ENCODE measurements around the gene MARK3. TPM values are rescaled to one million over a fixed set of nuclear protein-coding genes. Genes with fewer than 3 reads are reported as not detected.

Gene MARK3
- polyA plus RNA-seq, 1 donor (not counting 4 experiments of a cell fraction or from before 2014, with no cell fraction given) = 133 TPM

- FAIRE-seq (no peak), DNase-seq (ENCODE audit: low read depth, low spot score) (no peak)
- TF ChIP-seq, protein P1, sequence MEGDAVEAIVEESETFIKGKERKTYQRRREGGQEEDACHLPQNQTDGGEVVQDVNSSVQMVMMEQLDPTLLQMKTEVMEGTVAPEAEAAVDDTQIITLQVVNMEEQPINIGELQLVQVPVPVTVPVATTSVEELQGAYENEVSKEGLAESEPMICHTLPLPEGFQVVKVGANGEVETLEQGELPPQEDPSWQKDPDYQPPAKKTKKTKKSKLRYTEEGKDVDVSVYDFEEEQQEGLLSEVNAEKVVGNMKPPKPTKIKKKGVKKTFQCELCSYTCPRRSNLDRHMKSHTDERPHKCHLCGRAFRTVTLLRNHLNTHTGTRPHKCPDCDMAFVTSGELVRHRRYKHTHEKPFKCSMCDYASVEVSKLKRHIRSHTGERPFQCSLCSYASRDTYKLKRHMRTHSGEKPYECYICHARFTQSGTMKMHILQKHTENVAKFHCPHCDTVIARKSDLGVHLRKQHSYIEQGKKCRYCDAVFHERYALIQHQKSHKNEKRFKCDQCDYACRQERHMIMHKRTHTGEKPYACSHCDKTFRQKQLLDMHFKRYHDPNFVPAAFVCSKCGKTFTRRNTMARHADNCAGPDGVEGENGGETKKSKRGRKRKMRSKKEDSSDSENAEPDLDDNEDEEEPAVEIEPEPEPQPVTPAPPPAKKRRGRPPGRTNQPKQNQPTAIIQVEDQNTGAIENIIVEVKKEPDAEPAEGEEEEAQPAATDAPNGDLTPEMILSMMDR (optimal IDR thresholded peaks at IDR 0.05 in 1 of 3, IDR thresholded peaks at IDR 0.05 in 1 of 3, conservative IDR thresholded peaks at IDR 0.05 in 1 of 3; ENCODE audit: extremely low read depth in 1 of 3, insufficient read depth in 2 of 3, low read length in 3 of 3) = no peak
- no peak for TF ChIP-seq EZH2 (IDR thresholded peaks at IDR 0.05; ENCODE audit: low read length)
- no peak overlapping the region for H2AFZ ChIP-seq (ENCODE audit: control insufficient read depth, low read length)
- H4K20me1 ChIP-seq (ENCODE audit: control insufficient read depth, extremely low read depth, insufficient read depth, low read length) = no peaks in the 10 kb centered on the region
- dilution Hi-C loops (cut with MboI; ENCODE audit: extremely low pct_ligation_motif_present, low sequenced_read_pairs) = no loop called here
- H3K9ac ChIP-seq (ENCODE audit: control insufficient read depth, extremely low read depth, insufficient read depth, low read length) = no peak overlapping the region
- H3K27me3 ChIP-seq (ENCODE audit: control insufficient read depth, extremely low read depth, insufficient read depth, low read length) = no peaks in the 10 kb centered on the region
- no peak overlapping the region for H3K4me2 ChIP-seq (ENCODE audit: control insufficient read depth, extremely low read depth, insufficient read depth, low read depth, low read length)
- no peaks in the 10 kb centered on the region for H3K9me1 ChIP-seq (ENCODE audit: control insufficient read depth, extremely low read depth, insufficient read depth, low read length)
- H3K36me3 ChIP-seq (ENCODE audit: control insufficient read depth in 2 of 2, extremely low read depth in 1 of 2, insufficient read depth in 2 of 2, low read length in 2 of 2) = no peaks in the 10 kb centered on the region
- H3K4me3 ChIP-seq (ENCODE audit: control insufficient read depth in 2 of 3, extremely low read depth in 1 of 3, insufficient read depth in 2 of 3, low read depth in 1 of 3, low read length in 3 of 3) = no peak overlapping the region
- H3K27ac ChIP-seq (ENCODE audit: control insufficient read depth, insufficient read depth, low read length) = no peak overlapping the region
- peaks cover 13% of the 10 kb centered on the region for H3K4me1 ChIP-seq (ENCODE audit: control insufficient read depth, extremely low read depth, insufficient read depth, low read length)
- H3K79me2 ChIP-seq (ENCODE audit: control insufficient read depth, insufficient read depth, low read length) = no peaks in the 10 kb centered on the region
- H3K9me3 ChIP-seq (ENCODE audit: control insufficient read depth, low read depth, low read length) = no peaks in the 10 kb centered on the region
Observed at GRCh38 chr14:103377522-103378037, 7.6 kb upstream of the MARK3 start.

GRCh38 chr14:103378038-103378854 is 7.0 kb upstream of the MARK3 start:
- H3K9ac ChIP-seq (ENCODE audit: control insufficient read depth, extremely low read depth, insufficient read depth, low read length) = no peak overlapping the region
- no peaks in the 10 kb centered on the region for H3K27me3 ChIP-seq (ENCODE audit: control insufficient read depth, extremely low read depth, insufficient read depth, low read length)
- TF ChIP-seq, protein P1 (optimal IDR thresholded peaks at IDR 0.05 in 1 of 3, IDR thresholded peaks at IDR 0.05 in 1 of 3, conservative IDR thresholded peaks at IDR 0.05 in 1 of 3; ENCODE audit: extremely low read depth in 1 of 3, insufficient read depth in 2 of 3, low read length in 3 of 3) = no peak
- TF ChIP-seq EZH2 (IDR thresholded peaks at IDR 0.05; ENCODE audit: low read length) = no peak
- H3K9me3 ChIP-seq (ENCODE audit: control insufficient read depth, low read depth, low read length) = no peaks in the 10 kb centered on the region
- dilution Hi-C loops (cut with MboI; ENCODE audit: extremely low pct_ligation_motif_present, low sequenced_read_pairs) = no loop called here
- H2AFZ ChIP-seq (ENCODE audit: control insufficient read depth, low read length) = no peak overlapping the region
- no peak overlapping the region for H3K4me3 ChIP-seq (ENCODE audit: control insufficient read depth in 2 of 3, extremely low read depth in 1 of 3, insufficient read depth in 2 of 3, low read depth in 1 of 3, low read length in 3 of 3)
- H3K9me1 ChIP-seq (ENCODE audit: control insufficient read depth, extremely low read depth, insufficient read depth, low read length) = no peaks in the 10 kb centered on the region
- no peak for DNase-seq (ENCODE audit: low read depth, low spot score)
- no peak overlapping the region for H3K4me2 ChIP-seq (ENCODE audit: control insufficient read depth, extremely low read depth, insufficient read depth, low read depth, low read length)
- no peaks in the 10 kb centered on the region for H3K36me3 ChIP-seq (ENCODE audit: control insufficient read depth in 2 of 2, extremely low read depth in 1 of 2, insufficient read depth in 2 of 2, low read length in 2 of 2)
- no peak for FAIRE-seq
- no peaks in the 10 kb centered on the region for H3K79me2 ChIP-seq (ENCODE audit: control insufficient read depth, insufficient read depth, low read length)
- H3K27ac ChIP-seq (ENCODE audit: control insufficient read depth, insufficient read depth, low read length) = no peak overlapping the region
- no peaks in the 10 kb centered on the region for H4K20me1 ChIP-seq (ENCODE audit: control insufficient read depth, extremely low read depth, insufficient read depth, low read length)
- peaks cover 10% of the 10 kb centered on the region for H3K4me1 ChIP-seq (ENCODE audit: control insufficient read depth, extremely low read depth, insufficient read depth, low read length)
